HG03558 (cell line): Measurements from ENCODE around the gene SCARB1.
A peak's percentile ranks its signal among the peaks of the same experiment; 100 is the strongest.
"Not testable (repeated sequence)": the region's sequence is repeated elsewhere in the genome, so short reads cannot be mapped to it uniquely, and the experiment has no call there.

ENCODE experiments used
- ATAC-seq: cut with Tn5 transposase; IDR thresholded peaks from one replicate; pipeline ENCODE4 v1.9.1; 2021; ENCODE audit warnings: moderate number of reproducible peaks; ENCODE audit not compliant: unreplicated experiment; ENCODE audit errors: extremely low read depth

SCARB1 gene

GRCh38 chr12:124884587-124885438 is 21.1 kb upstream of the SCARB1 start:
- ATAC-seq, result peak; percentile 64

- no peak for ATAC-seq
These were observed 19.8 kb upstream of the SCARB1 start for GRCh38 chr12:124883263-124884130.

GRCh38 chr12:124881123-124881522 is 17.5 kb upstream of the SCARB1 start:
- ATAC-seq, result no peak

GRCh38 chr12:124880335-124880734 is 16.7 kb upstream of the SCARB1 start:
- not testable (repeated sequence) for ATAC-seq

- no peak for ATAC-seq
These were observed 15.3 kb upstream of the SCARB1 start for GRCh38 chr12:124878795-124879516.

GRCh38 chr12:124877423-124877822 is 13.8 kb upstream of the SCARB1 start:
- no peak for ATAC-seq

GRCh38 chr12:124876171-124876570 is 12.5 kb upstream of the SCARB1 start:
- no peak for ATAC-seq

- no peak for ATAC-seq
These were observed 12.1 kb upstream of the SCARB1 start for GRCh38 chr12:124875803-124876132.

GRCh38 chr12:124874988-124875802 is 11.5 kb upstream of the SCARB1 start:
- ATAC-seq, result no peak

- no peak for ATAC-seq
These were observed 10.5 kb upstream of the SCARB1 start for GRCh38 chr12:124874188-124874587.

GRCh38 chr12:124872068-124872719 is 8.5 kb upstream of the SCARB1 start:
- no peak for ATAC-seq

GRCh38 chr12:124871297-124871696 is 7.6 kb upstream of the SCARB1 start:
- no peak for ATAC-seq

- ATAC-seq, result no peak
These were observed 6.9 kb upstream of the SCARB1 start for GRCh38 chr12:124870515-124870914.

- no peak for ATAC-seq
These were observed 5.5 kb upstream of the SCARB1 start for GRCh38 chr12:124869059-124869665.

GRCh38 chr12:124868252-124869058 is 4.8 kb upstream of the SCARB1 start:
- ATAC-seq, result no peak

GRCh38 chr12:124867401-124867930 is 3.8 kb upstream of the SCARB1 start:
- ATAC-seq, result no peak

- no peak for ATAC-seq
These were observed 3.3 kb upstream of the SCARB1 start for GRCh38 chr12:124866883-124867400.
